Esophagus (tissue), 2 donors: Measurements from ENCODE around the gene PXDN. TPM values are rescaled to one million over a fixed set of nuclear protein-coding genes. Genes with fewer than 3 reads are reported as not detected.
"Not testable (repeated sequence)": the region's sequence is repeated elsewhere in the genome, so short reads cannot be mapped to it uniquely, and the experiment has no call there.

Experiments used
- H3K27ac ChIP-seq, 2 donors: one replicate each; pipeline ENCODE4 v1.5.1; 2013; ENCODE audit warnings: low read depth in 2 of 2, mild to moderate bottlenecking in 2 of 2, inconsistent platforms in 1 of 2, low read length in 1 of 2, moderate library complexity in 1 of 2
- H3K27me3 ChIP-seq, 2 donors: one replicate each; pipeline ENCODE4 v1.6.1; 2013; ENCODE audit warnings: low read length in 2 of 2, control low read depth in 1 of 2, mild to moderate bottlenecking in 1 of 2; ENCODE audit not compliant: insufficient read depth in 2 of 2, control insufficient read depth in 1 of 2
- H3K36me3 ChIP-seq, 2 donors: one replicate each; pipeline ENCODE4 v1.6.1; 2013; ENCODE audit warnings: low read length in 1 of 2; ENCODE audit not compliant: control insufficient read depth in 2 of 2, insufficient read depth in 2 of 2
- H3K4me1 ChIP-seq, 2 donors: one replicate each; pipeline ENCODE4 v1.6.1; 2013; ENCODE audit warnings: low read length in 1 of 2; ENCODE audit not compliant: control insufficient read depth in 2 of 2, insufficient read depth in 2 of 2
- H3K4me3 ChIP-seq, 2 donors: one replicate each; pipeline ENCODE4 v1.5.1; 2013; ENCODE audit warnings: low read length in 2 of 2, mild to moderate bottlenecking in 2 of 2, low read depth in 1 of 2, moderate library complexity in 1 of 2
- H3K9me3 ChIP-seq, 2 donors: one replicate each; pipeline ENCODE4 v1.6.1; 2013; ENCODE audit warnings: mild to moderate bottlenecking in 2 of 2, low read depth in 1 of 2, low read length in 1 of 2, moderate library complexity in 1 of 2; ENCODE audit not compliant: control insufficient read depth in 2 of 2, insufficient read depth in 1 of 2
- WGBS, 2 donors: extraction: QIAGEN DNeasy Blood & Tissue Kit; methylation state at CpG; one replicate each; pipeline ENCODE4 v1.1.7; 2013; 5-methylcytosine and 5-hydroxymethylcytosine counted together
- polyA plus RNA-seq, 2 donors: library from polyadenylated mRNA; stranded (reverse); fragments of 200-250 nt; gene quantifications; one replicate each; pipeline ENCODE4 v1.2.3, GENCODE V29; 2013
- donor health status: healthy with polysubstance abuse.
- donor health status: Bipolar disorder and iron deficiency.

Gene PXDN
- polyA plus RNA-seq, 2 donors = 1.1 to 1.9 TPM

DNA sequence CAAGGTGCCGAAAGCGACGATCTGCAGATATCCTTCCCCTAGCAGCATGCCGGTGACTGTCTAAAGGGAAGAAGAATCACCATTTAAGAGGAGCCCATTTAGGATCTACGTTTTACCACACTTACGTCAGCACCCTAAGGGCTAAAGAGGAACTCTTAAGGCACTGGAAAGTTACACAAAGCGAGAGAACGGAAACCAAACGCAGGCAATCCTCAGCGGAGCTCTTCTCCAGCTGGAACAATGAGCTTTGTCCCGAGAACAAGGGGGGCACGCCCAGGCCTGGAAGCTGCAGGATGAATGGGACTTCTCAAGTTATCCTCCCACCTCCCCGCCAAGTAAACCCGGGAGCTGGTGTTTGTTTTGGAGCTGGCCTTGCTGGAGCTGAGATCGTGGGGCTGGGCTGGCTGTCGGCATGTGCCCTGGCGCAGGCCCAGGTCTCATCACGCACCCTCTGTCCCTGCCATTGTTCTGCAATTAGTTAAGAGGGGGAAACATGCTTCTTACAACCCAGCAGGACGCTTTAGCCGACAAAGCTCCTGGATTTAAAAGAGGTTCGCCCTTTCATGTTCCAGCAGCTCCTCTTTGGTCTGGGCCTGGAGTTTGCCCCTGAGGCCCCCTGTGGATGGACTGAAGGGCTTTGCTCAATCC is 36.4 kb downstream of the PXDN start:
- H3K9me3 ChIP-seq = no peaks in the 10 kb centered on the region
- H3K4me3 ChIP-seq = no peak overlapping the region
- peak overlapping the region; percentile 37 to 56 for H3K27ac ChIP-seq
- WGBS, 2 donors = 14 to 24% methylated on average over 21 of the region's 21 CpGs
- peaks cover 0 to 8% of the 10 kb centered on the region in 2 donors for H3K4me1 ChIP-seq
- no peaks in the 10 kb centered on the region for H3K36me3 ChIP-seq
- no peaks in the 10 kb centered on the region for H3K27me3 ChIP-seq

DNA sequence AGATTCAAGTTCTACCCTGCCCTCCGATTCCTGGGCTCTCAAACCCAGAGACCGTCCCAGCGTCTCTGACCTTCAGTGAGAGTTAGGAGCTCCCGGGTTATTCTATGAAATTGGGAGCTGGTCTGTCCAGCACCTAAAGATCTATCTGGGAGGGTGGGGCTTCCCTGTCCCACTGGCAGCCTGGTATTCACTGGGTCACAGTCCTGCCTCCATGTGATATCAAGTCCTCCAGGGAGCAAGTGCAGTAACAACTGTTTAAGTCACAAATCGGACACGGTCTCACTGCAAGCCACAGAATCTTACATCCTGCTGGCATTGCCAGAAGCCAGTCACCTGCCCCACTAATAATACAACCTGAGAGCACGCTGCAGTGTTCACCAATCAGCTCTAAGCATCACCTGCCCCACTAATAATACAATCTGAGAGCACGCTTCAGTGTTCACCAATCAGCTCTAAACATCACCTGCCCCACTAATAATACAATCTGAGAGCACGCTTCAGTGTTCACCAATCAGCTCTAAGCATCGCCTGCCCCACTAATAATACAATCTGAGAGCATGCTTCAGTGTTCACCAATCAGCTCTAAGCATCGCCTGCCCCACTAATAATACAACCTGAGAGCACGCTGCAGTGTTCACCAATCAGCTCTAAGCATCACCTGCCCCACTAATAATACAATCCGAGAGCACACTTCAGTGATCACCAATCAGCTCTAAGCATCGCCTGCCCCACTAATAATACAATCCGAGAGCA is 38.0 kb downstream of the PXDN start:
- WGBS, 2 donors = 77 to 82% methylated on average over 14 to 15 of the region's 15 CpGs
- not testable (repeated sequence) for H3K27me3 ChIP-seq, H3K9me3 ChIP-seq, H3K36me3 ChIP-seq, H3K27ac ChIP-seq, H3K4me1 ChIP-seq, H3K4me3 ChIP-seq

DNA sequence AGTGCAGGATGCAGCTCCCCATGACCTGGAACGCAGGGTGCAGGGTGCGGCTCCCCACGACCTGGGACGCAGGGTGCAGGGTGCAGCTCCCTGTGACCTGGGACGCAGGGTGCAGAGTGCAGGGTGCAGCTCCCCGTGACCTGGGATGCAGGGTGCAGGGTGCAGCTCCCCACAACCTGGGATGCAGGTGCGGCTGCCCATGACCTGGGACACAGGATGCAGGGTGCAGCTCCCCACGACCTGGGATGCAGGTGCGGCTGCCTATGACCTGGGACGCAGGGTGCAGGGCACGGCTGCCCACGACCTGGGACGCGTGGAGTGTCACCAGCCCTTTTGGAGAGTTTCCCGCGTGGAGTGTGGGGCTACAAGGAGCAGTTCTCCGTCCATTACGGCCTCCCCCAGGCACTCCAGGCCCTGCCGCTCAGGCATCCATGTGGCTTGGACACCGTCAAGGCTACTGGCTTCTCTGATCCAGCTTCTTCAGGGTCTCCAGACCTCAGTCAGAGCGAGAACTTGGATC is 38.7 kb downstream of the PXDN start:
- no peak overlapping the region for H3K4me3 ChIP-seq
- H3K4me1 ChIP-seq = peaks cover 0 to 8% of the 10 kb centered on the region in 2 donors
- no peaks in the 10 kb centered on the region for H3K27me3 ChIP-seq
- H3K9me3 ChIP-seq = no peaks in the 10 kb centered on the region
- H3K36me3 ChIP-seq = no peaks in the 10 kb centered on the region
- no peak overlapping the region for H3K27ac ChIP-seq
- WGBS, 2 donors = 90 to 92% methylated on average over 21 of the region's 21 CpGs

DNA sequence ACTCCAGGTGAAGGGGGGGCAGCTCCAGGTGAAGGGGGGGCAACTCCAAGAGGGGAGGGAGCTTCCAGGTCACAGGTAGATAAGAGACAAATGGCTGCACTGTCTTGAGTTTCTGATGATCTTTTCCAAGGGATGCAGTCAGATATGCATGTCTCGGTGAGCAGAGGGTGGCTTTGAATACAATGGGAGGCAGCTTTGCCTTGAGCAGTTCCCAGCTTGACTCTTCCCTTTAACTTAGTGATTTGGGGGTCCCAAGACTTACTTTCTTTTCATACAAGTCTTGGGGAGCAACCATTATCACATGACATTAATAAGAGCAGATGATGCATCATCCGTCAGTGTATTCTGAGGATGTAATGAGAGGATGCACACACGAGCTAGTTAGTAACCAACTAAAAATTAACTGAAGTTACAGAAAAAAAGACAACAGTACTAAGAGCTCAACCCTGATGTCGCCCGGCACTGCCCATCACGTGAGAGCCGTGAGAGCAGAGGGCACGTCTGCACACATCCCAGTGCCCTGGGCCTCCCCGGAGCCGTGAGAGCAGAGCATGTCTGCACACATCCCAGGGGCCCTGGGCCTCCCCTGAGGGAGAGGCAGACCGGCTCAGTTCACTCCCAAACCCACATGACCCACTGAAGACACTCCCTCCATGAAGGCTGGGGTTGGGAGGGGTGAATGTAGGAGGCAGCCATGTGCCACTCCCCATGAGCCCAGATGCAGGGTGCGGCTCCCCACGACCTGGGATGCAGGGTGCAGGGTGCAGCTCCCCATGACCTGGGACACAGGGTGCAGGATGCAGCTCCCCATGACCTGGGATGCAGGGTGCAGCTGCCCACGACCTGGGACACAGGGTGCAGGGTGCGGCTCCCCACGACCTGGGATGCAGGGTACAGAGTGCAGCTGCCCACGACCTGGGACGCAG is 39.4 kb downstream of the PXDN start:
- Histone ChIP-seq H3K27me3 (no peaks in the 10 kb centered on the region), H3K36me3 (no peaks in the 10 kb centered on the region), H3K27ac (no peak overlapping the region), H3K9me3 (no peaks in the 10 kb centered on the region), H3K4me3 (no peak overlapping the region), H3K4me1 (peaks cover 0 to 8% of the 10 kb centered on the region in 2 donors)
- WGBS, 2 donors = 64 to 70% methylated on average over 18 of the region's 18 CpGs

DNA sequence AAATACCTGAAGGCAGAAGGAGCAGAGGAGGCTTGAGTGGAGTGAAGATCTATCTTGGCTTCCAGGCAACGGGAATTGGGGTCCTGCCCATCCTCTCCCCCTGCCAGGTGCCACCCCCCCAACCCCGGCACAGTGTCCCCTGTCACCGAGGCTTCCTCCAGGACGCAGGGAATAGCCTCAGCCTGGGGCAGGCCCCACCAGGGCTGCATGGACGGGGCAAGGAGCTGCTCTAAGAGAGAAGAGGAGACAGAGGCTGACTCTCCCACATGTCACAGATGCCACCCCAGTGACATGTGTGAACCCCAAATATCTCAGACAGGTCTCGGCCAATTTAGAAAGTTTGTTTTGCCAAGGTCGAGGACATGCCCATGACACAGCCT is 42.1 kb downstream of the PXDN start:
- H3K27me3 ChIP-seq = no peaks in the 10 kb centered on the region
- no peak overlapping the region for H3K27ac ChIP-seq
- WGBS, 2 donors = 67 to 76% methylated on average over 7 of the region's 7 CpGs

DNA sequence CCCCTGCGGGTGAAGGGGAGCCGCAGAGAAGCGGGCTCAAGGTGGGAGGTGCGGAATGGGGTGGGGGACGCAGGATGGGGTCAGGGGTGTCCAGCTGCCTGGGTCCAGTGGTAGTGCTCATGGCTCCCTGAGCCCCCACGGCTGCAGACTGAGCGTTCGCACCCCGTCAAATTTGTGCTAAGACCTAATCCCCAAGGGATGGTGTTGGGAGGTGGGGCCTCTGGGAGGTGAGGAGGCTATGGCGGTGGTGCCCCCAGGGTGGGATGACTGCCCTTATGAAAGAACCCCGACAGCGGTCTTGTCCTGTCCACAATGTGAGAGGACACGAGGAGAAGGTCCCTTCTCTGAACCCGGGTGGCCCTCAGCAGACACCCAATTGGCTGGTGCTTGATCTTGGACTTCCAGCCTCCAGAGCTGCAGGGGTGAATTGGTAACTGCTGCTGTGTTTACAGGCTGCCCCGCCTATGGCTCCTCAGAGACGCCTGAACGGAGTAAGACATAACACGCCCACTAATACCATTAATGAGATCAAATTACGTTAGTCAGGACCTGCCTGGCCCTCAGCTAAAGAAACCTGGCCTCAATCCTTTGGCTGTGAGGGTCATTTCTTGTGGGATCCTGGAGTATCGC is 42.6 kb downstream of the PXDN start:
- H3K4me3 ChIP-seq = no peak overlapping the region
- H3K4me1 ChIP-seq = peaks cover 0 to 6% of the 10 kb centered on the region in 2 donors
- no peaks in the 10 kb centered on the region for H3K36me3 ChIP-seq
- no peaks in the 10 kb centered on the region for H3K27me3 ChIP-seq
- H3K27ac ChIP-seq = no peak overlapping the region
- no peaks in the 10 kb centered on the region for H3K9me3 ChIP-seq
- WGBS, 2 donors = 79 to 82% methylated on average over 20 of the region's 20 CpGs

More for the DNA sequence above, 42.1 kb downstream of the PXDN start:
- H3K4me3 ChIP-seq = no peak overlapping the region
- H3K36me3 ChIP-seq = no peaks in the 10 kb centered on the region
- H3K4me1 ChIP-seq = peaks cover 0 to 6% of the 10 kb centered on the region in 2 donors
- H3K9me3 ChIP-seq = no peaks in the 10 kb centered on the region

DNA sequence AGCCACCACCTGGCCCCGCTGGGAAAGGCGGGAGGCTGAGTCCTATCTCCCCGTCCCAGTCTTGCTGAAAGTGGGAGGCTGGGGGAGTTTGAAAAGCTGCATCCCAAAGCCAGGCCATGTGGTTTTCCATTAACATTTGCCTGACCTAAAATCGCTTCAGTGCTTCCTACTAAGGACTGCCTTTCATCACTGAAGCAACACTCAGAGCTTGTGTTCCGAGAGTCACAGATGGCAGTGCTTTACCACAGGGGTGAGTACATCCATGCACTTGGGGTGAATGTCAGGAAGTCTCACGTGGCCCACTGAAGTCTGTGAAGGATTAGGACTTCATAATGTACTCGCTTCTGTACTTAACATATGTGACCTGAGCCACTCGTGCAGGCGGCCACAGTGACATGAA is 43.3 kb downstream of the PXDN start:
- 88 to 94% methylated on average over 9 of the region's 9 CpGs for WGBS, 2 donors
- Histone ChIP-seq H3K4me1 (peaks cover 0 to 6% of the 10 kb centered on the region in 2 donors), H3K27me3 (no peaks in the 10 kb centered on the region), H3K4me3 (no peak overlapping the region), H3K27ac (no peak overlapping the region), H3K9me3 (no peaks in the 10 kb centered on the region), H3K36me3 (no peaks in the 10 kb centered on the region)

DNA sequence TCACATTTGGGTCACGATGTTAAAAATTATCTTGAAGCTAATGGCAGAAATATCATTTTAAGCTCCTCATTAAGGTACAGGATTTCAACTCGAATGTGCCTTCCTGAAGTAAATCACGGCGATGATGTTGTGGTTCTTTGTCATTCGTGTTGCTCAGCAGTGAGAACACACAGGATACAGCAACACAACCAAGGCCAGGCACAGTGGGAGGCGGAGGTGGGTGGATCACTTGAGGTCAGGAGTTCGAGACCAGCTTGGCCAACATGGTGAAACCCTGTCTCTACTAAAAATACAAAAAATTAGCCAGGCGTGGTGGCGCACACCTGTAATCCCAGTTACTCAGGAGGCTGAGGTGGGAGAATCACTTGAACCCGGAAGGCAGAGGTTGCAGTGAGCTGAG is 43.9 kb downstream of the PXDN start:
- not testable (repeated sequence) for H3K4me1 ChIP-seq, H3K9me3 ChIP-seq, H3K36me3 ChIP-seq, H3K27me3 ChIP-seq, H3K4me3 ChIP-seq, H3K27ac ChIP-seq
- 94 to 97% methylated on average over 10 of the region's 10 CpGs for WGBS, 2 donors
